GM21737 (cell line): ENCODE measurements around the gene TMEM121B.

Experiments used
- ATAC-seq: cut with Tn5 transposase; IDR thresholded peaks from one replicate; pipeline ENCODE4 v1.9.1; 2021; ENCODE audit warnings: mild to moderate bottlenecking, moderate library complexity; ENCODE audit not compliant: unreplicated experiment

TMEM121B gene

DNA sequence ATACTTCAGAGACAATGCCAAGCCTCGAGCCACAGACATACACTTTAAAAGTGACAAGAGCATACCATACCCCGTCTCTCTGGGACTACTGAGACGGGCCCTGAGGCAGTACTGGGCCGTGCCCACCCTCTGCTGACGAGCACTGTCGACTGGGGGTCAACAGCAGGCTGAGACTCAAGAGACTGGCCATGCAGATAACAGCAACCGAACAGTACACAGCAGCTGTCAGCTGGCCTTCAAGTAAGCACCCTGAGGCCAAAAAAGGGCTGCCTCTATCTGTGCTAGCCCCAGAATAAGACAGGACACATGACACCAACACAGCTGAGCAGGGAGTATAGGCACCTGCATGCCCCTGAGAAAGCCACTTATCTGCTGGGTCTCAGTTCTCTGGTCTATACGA, 18.9 kb upstream of the TMEM121B start:
- ATAC-seq, result no peak

DNA sequence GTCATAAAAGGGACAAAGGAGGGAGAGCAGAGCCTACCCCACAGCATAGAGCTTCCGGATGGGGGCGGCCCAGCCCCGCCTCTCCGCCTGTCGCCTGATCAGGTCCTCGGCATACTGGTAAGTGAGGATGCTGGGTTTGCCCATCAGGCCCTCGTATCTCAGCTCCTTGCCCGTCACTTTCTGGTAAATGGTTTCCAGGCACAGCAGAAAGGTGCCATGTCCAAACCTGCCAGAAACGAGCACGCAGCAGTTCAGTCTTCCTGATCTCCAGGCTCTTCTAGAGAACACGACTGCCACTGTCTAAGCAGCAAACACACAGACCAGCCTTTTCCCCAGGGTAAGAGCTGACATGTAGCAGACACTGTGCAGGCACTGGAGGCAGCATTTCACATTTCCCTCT, 17.4 kb upstream of the TMEM121B start:
- ATAC-seq, result no peak

DNA sequence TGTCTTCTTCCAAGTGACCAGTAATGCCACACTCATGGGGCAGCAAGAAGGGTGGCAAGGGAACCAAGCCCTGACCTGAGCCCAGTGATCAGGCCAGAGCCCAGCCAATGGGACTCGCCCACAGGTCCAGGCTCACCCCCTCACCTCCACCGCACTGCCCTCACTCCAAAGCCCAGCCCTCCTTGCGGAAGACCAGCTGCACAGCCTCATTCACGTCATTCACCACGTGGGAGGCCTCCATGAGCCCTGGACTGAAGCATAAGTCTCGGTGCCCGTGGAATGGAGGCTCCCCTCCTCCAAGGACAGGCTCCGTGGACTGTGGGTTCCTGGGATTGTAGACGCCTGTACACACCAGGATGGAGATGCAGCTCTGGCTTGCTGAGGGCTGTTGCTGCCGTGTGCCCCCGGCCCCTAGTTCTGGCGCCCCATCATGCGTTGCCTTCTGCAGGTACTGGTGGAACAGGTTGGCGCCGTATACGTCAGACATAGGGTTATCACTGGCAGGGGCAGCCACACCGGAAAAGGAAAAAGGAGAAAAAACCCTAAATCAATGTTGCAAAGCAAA, 16.8 kb upstream of the TMEM121B start:
- ATAC-seq, result no peak

DNA sequence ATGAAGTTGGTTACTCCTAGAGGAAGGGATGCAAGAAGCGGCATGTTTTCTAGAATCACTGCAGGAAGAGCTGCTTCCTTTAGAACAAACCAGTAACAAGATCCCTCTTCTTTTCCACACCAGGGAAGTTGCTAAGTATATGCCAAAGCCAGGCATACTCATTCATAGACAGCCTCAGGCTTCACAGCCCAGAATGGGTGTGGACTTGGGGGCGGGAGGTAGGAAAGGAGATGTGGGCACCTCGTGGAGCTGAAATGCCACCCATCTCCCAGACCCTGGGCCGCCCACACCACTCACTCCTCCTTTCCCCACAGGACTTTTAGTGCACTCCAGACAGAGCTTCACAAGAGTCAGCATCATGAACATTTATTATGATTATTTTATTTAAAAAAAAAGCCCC, 16.0 kb upstream of the TMEM121B start:
- ATAC-seq, result no peak

DNA sequence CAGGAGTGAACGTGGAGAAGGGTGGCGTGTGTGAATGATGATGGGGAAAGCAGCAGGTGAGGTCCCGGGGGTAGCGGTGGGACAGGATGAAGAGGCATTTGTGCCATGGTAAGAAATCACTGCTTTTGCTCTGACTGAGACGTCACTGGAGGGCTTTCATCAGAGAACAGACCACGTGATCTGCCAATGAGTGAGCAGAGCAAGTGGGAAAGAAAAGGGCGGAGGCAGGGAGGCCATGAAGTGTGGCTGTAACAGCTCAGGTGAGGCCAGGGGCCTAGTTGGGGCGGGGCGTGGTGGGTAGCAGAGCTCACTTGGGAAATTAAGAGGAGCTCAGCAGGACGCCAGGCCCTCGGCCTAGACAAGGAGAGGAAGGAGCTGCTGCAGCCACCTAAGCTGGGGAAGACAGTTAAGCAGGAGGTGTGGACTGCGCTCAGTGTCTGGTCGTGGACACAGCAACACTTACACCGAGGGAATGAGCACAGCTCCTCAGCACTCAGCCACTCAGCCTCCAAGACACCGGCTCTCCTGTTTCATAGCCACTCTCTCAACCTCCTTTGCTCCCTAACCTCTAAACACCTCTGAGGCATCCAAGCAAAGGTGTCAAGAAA, 14.1 kb upstream of the TMEM121B start:
- no peak for ATAC-seq

DNA sequence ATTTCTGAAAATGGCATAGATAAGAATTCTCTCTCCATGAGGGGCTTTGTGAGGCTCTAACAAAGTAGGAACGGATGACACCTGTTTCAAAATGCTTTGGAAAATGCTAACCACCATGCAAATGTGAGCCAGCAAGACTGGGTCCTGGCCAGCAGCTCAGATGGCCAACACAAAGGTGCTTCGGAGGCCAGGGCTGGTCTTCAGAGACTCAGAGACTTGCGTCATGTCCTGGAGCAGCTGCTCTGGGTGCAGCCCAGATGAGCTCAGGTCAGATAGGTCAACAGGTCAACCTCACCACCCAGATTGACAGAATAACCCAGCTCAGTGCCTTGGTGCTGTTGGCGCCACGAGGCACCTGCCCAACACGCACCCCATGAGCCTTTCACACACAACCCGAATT, 12.0 kb upstream of the TMEM121B start:
- ATAC-seq, result no peak

DNA sequence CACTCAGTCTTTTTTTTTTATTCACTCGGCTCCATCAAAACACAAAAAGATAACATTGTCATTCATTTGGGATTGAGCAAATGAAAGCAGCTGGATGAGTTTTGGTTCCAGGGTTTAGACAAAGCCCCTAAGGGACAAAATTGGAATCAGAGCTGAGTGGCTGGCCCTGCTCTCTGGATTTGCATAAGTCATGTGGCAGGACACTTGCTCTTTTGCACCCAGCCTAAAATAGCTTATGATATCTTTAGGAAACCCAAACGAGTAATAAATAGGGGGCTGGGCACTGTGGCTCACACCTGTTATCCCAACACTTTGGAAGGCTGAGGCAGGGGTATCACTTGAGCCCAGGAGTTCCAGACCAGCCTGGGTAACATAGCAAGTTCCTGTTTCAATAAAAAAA, 11.0 kb upstream of the TMEM121B start:
- no peak for ATAC-seq

DNA sequence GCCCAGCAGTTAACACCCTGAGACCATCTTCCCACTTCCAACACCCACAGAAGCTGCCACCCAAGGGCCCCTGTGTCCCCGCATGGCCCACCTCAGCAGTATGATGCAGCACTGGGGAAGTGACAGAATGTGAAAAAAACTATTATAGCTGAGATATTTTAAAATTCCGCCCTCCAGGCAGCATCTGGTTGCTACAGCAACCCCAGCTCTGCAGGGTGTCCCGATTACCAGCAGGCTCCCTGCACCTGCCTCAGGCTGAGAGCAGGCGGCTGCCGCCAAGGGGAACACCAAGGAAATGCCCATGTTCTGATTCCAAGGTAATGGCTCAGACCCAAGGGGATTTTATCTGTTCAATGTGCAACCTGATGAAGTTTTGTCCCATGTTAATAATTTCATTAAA, 10.5 kb upstream of the TMEM121B start:
- no peak for ATAC-seq

DNA sequence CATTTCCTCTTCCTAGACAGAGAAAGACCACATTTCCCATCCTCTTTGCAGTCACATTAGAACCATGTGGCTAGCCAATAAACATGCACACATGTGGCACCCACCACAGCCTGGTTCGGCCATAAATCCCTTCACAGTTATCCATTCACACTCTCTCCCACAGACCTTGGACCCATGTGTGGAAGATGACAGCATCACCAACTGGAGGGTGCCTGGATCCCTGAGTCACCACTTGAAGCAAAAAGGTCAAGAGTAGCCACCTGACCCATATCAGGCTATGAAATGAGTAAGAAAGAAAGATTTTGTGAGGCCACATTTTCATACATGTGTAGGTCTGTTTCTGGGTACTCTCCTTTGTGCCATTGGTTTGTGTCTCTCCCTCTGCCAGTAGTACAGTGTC, 9.0 kb upstream of the TMEM121B start:
- no peak for ATAC-seq

DNA sequence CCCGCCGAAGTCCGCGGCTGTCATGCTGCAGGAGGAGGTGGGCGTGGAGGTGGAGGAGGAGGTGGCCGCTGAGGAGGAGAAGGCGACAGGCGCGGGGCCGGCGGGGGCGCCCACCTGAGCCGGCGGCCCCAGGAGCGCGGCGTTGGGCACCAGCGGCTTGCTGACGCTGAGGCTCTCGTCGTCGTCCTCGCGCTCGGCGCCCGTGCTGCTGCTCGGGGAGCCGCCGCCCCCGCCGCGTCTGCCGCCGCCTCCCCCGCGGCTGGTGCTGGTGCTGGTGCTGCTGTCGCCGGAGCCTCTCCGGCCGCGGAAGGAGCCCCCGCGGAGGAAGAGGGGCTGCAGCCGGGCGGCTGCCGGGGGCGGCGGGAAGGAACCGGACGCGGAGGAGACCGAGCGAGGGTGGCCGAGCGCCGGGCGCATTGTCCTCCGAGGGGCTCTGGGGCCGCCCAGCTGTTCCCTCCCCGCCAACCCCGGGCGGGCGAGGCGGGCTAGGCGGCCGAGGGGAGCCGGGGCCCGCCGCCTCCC, 388 bp downstream of the TMEM121B start:
- no peak for ATAC-seq

DNA sequence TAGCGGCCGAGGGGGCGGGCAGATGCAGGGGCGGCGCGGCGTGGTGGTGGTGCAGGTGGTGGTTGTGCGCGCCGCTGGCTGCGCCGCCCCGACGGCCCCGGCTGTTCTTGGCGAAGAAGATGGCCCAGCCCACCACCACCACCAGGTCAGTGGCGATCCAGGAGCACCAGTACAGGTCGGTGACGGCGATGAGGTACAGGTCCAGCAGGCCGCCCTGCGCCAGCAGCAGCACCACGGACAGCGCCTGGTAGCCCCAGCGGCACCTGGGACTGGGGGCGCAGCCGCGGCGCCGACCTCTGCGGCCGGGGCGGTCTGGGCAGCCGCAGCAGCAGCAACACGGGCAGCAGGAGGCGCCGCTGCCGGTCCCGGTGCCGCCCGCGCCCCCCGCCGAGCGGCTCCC, 879 bp downstream of the TMEM121B start:
- ATAC-seq, result no peak

DNA sequence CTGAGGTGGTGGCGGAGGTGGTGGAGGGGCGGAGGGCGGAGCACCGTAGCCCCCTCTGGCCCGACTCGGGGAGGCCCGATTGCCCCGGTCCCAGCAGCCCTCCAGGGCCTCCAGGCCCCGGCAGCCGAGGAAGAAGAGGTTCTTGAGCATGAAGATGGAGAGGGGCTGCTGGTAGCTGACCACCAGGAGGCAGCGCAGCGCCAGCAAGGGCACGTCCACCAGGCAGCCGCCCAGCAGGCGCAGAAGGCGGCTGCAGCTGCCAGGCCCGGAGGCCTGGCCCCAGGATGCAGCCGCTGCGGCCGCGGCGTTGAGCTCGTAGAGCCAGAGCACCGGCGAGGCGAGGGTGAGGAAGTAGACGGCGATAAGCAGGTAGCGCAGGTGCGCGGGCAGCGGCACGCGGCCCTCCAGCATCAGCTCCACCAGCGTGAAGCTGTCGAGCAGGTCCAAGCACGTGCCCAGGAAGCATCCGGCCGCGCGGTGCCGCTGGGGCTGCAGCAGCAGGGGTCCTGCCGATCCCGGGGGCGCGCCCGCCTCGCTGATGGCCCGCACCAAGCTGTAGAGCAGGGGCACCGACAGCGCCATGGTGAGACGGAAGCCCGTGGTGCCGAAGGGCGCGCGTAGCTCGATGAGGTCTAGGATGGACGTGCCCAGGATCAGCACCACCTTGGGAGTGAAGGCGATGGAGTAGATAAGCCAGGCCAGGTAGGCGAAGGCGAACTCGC, 1.5 kb downstream of the TMEM121B start:
- ATAC-seq, result no peak

DNA sequence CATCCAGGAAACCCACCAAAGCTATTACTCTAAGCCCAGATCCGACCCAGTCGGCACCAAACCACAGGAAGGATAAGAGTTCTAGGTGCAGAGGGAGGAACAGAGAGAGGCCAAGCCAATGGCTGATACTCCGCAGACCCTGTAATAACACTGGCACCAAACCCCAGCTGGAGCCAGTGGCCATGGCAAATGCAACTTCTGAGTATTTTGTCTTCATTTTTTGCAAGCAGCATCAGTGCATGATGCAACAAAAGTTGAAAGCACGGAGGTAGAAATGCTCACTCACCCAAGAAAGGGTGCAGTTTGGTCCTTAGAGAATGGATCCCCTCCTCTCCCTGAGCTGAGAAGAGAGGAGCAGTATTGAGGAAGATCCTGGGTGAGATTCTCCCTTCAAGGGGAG, 2.8 kb downstream of the TMEM121B start:
- no peak for ATAC-seq

DNA sequence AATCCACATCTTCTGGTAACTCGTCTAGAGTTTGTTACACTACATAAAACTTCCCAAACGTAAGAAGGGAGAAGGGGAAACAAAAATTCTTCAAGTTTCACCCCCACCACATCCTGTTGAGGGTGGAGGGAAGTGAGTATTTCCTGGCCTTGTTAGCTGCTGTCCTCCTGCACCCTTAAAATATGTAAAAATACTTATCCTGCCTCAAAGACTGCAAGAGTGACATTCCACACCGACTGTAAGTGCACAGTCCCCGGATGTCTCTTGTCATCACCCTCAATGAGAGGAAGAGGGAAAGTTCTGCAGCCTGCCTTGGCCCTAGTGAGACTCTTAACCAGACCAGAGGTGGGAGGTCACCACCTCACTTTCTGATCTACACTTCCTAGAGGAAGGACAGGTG, 3.3 kb downstream of the TMEM121B start:
- ATAC-seq, result peak; percentile 57

DNA sequence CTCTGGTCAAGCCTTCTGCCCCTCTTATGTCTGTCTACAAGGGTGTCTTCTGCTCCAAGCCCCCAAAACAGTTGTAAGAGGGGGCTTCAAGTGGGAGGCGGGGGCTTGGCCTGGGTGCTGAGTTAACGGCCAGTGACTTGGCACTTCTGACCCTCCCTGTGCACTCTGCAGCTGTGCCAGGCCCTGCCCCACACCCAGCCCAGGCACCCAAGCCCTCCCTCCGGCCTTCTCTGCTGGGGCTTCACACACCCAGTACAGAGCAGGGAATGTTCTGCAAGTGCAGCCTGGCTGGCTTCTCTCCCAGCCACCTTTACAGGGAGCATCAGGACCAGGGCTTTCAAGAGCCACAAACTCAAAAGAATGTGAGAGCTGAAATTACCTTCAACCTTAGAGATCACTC, 3.8 kb downstream of the TMEM121B start:
- ATAC-seq, result no peak

DNA sequence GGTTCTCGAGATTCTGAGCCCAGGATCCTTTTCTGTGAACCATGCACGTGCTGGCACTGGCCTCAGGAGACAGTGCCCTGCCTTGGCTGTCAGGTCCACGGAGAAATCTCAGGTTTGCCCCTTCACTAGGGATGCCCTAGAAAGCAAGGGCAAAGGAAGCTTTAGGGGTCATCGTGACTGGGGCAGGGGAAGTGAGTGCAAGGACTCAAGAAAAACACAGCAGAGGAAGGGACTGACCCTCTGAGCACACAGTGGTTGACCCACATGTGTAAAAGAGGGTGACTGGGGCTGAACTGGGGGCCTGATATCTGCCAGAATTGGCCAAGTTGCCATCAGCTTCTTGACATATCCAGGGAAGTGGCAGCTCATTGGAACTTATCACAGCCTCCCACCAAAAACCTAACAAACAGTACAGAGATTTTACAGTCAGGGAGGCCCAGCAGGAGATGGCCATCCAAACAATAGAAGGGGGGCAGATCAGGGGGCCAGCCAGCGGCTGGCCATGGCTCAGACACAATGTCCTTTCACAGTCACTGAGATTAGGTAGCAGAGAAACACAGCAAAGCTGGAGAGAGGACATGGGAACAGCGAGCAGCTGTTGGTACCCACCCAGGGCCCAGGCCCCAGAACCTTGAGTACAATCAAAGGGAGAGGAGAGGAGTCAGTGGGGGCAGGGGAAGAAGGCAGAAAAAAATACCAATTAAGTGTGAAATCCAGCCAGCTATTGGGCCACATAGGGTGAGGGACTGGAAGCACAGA, 4.4 kb downstream of the TMEM121B start:
- no peak for ATAC-seq

DNA sequence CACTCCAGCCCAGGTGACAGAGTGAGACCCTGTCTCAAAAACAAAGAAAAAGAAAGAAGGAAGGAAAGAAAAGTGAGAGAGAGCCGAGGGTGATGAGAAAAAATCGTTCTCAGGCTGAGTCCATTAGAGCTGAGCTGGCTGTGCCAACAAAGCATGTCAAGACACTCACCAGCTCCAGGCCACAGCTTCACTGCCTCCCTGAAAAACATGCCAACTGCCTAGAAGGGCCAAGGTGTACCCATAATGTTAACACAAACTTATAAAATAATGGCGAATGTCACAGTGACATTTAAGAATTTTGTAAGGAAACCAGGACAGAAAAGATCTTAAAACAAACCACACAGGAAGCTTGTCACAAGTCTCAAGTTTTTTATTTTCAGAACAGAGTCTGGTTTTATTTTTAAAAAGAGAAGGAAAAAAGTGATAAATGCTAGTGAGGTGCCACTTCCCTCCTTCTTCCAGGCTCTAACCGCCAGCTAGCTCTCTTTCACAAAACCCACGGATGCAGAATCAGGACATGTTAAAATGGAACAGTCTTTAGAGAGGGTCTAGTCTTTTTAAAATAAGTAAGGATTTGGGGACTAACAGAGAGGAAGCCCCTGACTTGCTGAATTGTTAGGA, 5.1 kb downstream of the TMEM121B start:
- ATAC-seq, result no peak

DNA sequence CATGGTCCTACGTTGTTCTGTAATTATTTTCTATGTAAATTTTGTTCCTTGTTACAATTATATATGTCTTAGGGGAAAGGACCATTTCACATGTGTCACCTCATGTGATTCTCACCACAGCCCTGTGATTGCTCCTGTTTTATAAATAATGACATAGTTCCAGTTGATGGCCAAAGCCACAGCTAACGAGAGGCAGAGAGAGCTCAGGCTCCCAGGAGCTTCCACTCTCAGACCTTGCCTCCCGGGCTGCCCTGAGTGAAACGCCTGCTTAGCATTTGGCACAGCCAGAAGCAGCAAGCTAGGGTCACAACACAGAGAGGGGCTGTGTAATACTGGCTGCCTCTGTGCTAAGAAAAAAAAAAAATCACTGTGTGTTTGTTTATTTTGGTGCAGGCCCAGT, 5.9 kb downstream of the TMEM121B start:
- ATAC-seq, result no peak

DNA sequence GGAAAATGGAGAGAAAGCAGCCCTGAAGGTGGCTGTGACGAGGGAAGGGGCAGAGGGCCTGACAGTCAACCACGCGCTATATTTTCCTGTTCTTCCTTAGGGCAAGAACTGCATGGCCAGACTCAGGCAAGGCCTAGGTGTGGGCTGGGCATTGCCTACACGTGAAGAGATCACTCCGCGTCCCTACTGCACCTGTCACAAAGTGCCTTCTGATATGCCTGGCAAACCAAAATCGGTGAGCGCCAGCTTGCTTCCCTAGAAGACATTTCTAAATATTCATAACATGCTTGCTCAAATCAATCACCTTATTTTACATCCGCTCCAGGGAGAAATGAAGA, 6.3 kb downstream of the TMEM121B start:
- ATAC-seq, result no peak

DNA sequence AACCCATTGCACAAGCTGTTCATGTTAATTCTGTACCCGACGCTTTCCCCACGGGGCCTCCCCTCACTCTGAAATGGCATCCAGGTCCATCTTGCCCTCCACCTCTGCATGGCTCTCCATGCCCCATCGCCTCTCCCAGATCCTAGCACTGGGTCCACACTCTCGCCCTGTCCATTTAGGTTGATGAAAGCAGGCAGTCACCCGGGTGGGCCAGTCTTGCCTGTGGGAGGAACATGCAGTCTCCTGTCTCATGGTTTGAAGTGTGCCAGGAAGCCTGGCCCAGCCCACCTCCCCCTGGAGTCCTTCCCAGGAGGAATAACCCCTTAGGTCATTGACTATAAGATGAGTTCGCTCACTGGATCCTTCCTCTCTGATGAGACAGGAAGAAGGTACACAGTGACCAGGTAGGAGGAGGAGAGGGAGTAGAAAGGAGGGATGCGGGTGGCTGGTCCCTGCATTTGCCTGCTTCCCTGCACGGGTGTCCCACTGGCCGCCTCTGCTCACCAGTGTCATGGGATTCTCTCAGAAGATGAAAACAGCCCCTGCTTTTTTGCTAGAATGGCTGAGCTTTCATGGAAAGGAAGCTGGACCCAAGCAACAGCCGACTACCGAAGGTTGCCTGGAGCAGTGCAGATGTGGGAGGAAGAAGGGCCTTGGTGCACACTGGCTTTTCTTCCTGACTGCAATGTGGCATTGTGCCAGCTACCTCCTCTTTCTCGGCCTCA, 6.8 kb downstream of the TMEM121B start:
- no peak for ATAC-seq

DNA sequence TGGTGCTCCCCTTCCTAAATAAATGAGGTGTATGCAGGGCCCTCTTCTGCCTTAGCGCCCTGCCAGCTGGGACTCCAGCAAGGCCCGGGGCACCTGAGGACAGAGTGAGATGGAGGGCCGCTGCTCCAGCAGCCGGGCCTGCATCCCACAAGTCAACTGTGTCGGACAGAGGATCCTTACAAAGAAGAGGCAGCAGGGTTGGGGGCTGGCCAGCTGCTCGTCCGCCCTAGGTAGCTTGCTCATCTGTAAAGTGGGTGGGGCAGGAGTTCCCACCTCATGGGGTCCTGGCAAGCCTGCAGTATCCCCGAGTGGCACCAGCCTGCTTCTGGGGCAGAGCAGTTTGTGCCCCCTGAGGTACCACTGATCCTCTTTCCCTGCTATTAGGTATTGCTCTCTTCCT, 7.6 kb downstream of the TMEM121B start:
- no peak for ATAC-seq
